MM.1S (cell line): Measurements from ENCODE around the gene CD9.

Experiments
- DNase-seq: peaks from one replicate; pipeline ENCODE4 v3.0.0-alpha.2; 2015
- H2AFZ ChIP-seq: fragments of 300-600 bp; sonication (generic); 2 replicates; pipeline ENCODE4 v1.6.0; 2016; ENCODE audit warnings: antibody characterized with exemption, low read length
- H3F3A ChIP-seq: fragments of 300-600 bp; sonication (generic); 2 replicates; pipeline ENCODE4 v1.6.1; 2016; ENCODE audit warnings: mild to moderate bottlenecking, antibody characterized with exemption, low read length, moderate library complexity, mixed read lengths; ENCODE audit not compliant: insufficient read depth
- H3K27ac ChIP-seq: fragments of 300-600 bp; sonication (generic); 2 replicates; pipeline ENCODE4 v1.5.1; 2016; ENCODE audit warnings: mild to moderate bottlenecking, low read length
- H3K27me3 ChIP-seq: fragments of 300-600 bp; sonication (generic); replicated peaks from 2 replicates; pipeline ENCODE4 v1.6.0; 2016; ENCODE audit warnings: low read length; ENCODE audit not compliant: insufficient read depth
- H3K36me3 ChIP-seq: fragments of 300-600 bp; sonication (generic); replicated peaks from 2 replicates; pipeline ENCODE4 v1.6.1; 2016; ENCODE audit warnings: mild to moderate bottlenecking, low read length, mixed read lengths; ENCODE audit not compliant: insufficient read depth
- H3K4me1 ChIP-seq: fragments of 300-600 bp; sonication (generic); 2 replicates; pipeline ENCODE4 v1.6.1; 2016; ENCODE audit warnings: low read length, mixed read lengths
- H3K4me2 ChIP-seq: fragments of 300-600 bp; sonication (generic); 2 replicates; pipeline ENCODE4 v1.6.0; 2016; ENCODE audit warnings: low read depth, low read length
- H3K4me3 ChIP-seq: fragments of 300-600 bp; sonication (generic); 2 replicates; pipeline ENCODE4 v1.5.1; 2016; ENCODE audit warnings: low read length, mixed read lengths
- H3K79me2 ChIP-seq: fragments of 300-600 bp; sonication (generic); 2 replicates; pipeline ENCODE4 v1.6.1; 2016; ENCODE audit warnings: mixed run types, low read length, mixed read lengths
- H3K9ac ChIP-seq: fragments of 300-600 bp; sonication (generic); 2 replicates; pipeline ENCODE4 v1.6.1; 2016; ENCODE audit warnings: low read length, mixed read lengths
- H3K9me2 ChIP-seq: fragments of 300-600 bp; sonication (generic); replicated peaks from 2 replicates; pipeline ENCODE4 v1.6.1; 2016; ENCODE audit warnings: mild to moderate bottlenecking, low read length, mixed read lengths; ENCODE audit not compliant: insufficient read depth
- H3K9me3 ChIP-seq: fragments of 300-600 bp; sonication (generic); replicated peaks from 2 replicates; pipeline ENCODE4 v1.6.1; 2016; ENCODE audit warnings: mild to moderate bottlenecking, low read length, mixed read lengths; ENCODE audit not compliant: insufficient read depth
- H4K20me1 ChIP-seq: fragments of 300-600 bp; sonication (generic); 2 replicates; pipeline ENCODE4 v1.6.1; 2016; ENCODE audit warnings: mild to moderate bottlenecking, low read length, moderate library complexity, mixed read lengths; ENCODE audit not compliant: insufficient read depth
- EZH2 ChIP-seq: fragments of 300-600 bp; sonication (generic); optimal IDR thresholded peaks from 2 replicates; pipeline ENCODE3; 2017; ENCODE audit warnings: low read depth, mild to moderate bottlenecking, antibody characterized with exemption, low read length, mixed read lengths
- EZH2phosphoT487 ChIP-seq: fragments of 300-600 bp; sonication (generic); IDR thresholded peaks from 2 replicates; pipeline ENCODE4 v1.6.1; 2018; ENCODE audit warnings: antibody characterized with exemption, low read length
- TF ChIP-seq, protein P1 (sequence below): fragments of 300-600 bp; sonication (generic); IDR thresholded peaks from 2 replicates; pipeline ENCODE4 v1.5.1; 2016; ENCODE audit warnings: antibody characterized with exemption, low read length, mixed read lengths

Gene CD9

DNA sequence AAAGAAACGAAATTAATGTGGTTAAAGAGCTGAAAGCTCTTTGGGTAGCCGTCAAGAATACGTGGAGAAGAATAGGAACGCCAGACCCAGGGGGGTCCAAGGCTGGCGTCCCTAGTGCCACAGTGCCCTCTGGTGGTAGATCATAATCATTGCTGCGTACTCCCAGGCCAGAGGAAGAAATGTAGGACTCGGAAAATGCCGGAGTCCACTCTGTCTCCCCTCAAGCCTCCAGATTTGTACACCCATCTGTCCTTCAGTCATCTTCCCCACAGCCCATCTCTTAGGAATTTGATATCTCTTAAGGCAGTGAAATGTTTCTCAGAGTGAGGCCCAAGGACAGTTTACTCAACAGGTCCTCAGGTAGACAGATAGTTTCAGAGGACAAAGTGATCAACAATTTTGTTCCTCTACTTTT is 84.9 kb downstream of the CD9 start:
- Histone ChIP-seq H3F3A (no peaks in the 10 kb centered on the region), H3K4me3 (no peak overlapping the region), H3K9ac (no peak overlapping the region), H3K27ac (no peak overlapping the region), H3K79me2 (no peaks in the 10 kb centered on the region), H4K20me1 (no peaks in the 10 kb centered on the region), H3K27me3 (no peaks in the 10 kb centered on the region), H2AFZ (0 out of 2 replicates have a peak overlapping the region, but pooled peaks have one; percentile 43), H3K9me3 (no peaks in the 10 kb centered on the region), H3K36me3 (no peaks in the 10 kb centered on the region), H3K9me2 (no peaks in the 10 kb centered on the region), H3K4me2 (peak overlapping the region; percentile 4; the same call in 1 of the 2 replicates), H3K4me1 (peaks cover 3% of the 10 kb centered on the region; the same call in 1 of the 2 replicates)
- peak; percentile 66 for DNase-seq
- no peak for TF ChIP-seq EZH2phosphoT487
- TF ChIP-seq, protein P1, sequence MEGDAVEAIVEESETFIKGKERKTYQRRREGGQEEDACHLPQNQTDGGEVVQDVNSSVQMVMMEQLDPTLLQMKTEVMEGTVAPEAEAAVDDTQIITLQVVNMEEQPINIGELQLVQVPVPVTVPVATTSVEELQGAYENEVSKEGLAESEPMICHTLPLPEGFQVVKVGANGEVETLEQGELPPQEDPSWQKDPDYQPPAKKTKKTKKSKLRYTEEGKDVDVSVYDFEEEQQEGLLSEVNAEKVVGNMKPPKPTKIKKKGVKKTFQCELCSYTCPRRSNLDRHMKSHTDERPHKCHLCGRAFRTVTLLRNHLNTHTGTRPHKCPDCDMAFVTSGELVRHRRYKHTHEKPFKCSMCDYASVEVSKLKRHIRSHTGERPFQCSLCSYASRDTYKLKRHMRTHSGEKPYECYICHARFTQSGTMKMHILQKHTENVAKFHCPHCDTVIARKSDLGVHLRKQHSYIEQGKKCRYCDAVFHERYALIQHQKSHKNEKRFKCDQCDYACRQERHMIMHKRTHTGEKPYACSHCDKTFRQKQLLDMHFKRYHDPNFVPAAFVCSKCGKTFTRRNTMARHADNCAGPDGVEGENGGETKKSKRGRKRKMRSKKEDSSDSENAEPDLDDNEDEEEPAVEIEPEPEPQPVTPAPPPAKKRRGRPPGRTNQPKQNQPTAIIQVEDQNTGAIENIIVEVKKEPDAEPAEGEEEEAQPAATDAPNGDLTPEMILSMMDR: peak; percentile 90

DNA sequence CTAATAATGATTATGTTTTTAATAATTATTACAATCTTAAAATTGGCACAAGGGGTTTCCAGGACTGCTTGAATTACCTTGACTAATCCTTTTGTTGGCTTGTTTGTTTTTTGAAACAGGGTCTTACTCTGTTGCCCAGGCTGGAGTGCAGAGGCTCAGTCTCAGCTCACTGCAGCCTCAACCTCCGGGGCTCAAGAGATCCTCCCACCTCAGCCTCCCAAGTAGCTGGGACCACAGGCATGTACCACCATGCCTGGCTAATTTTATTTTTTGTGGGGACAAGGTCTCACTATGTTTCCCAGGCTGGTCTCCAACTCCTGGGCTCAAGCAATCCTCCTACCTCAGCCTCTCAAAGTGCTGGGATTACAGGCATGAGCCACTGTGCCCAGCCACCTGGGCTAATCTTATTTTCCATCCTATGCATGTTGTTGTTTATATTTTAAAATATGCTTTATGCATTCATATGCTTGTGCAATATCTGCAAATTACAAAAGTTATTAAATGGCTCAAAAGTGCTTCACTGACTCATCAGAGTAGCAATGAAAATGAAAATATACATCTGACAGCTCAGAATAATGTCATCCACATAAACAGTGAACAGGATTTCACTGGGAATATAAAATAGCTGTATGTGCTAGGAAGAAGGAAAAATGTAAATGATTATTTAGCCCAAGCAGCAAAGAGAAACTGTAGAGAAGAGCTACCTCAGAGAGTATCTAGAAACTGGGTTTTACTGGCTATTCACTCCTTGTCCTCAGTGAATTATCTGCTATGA is 85.5 kb downstream of the CD9 start:
- Histone ChIP-seq H3K9ac (no peak overlapping the region), H3F3A (no peaks in the 10 kb centered on the region), H4K20me1 (no peaks in the 10 kb centered on the region), H3K36me3 (no peaks in the 10 kb centered on the region), H3K4me1 (peaks cover 3% of the 10 kb centered on the region; the same call in 1 of the 2 replicates), H3K9me2 (no peaks in the 10 kb centered on the region), H3K27ac (no peak overlapping the region), H2AFZ (no peak overlapping the region), H3K79me2 (no peaks in the 10 kb centered on the region), H3K9me3 (no peaks in the 10 kb centered on the region), H3K27me3 (no peaks in the 10 kb centered on the region), H3K4me2 (0 out of 2 replicates have a peak overlapping the region, but pooled peaks have one; percentile 4), H3K4me3 (no peak overlapping the region)
- peak; percentile 1 for DNase-seq
- TF ChIP-seq, protein P1: no peak
- TF ChIP-seq EZH2 (no peak), EZH2phosphoT487 (no peak)
